K562 (cell line): Measurements from ENCODE around the gene SEC23IP. TPM values are rescaled to one million over a fixed set of nuclear protein-coding genes. Genes with fewer than 3 reads are reported as not detected.

ENCODE experiments used
- ATAC-seq: fragments of 200-7000 bp; cut with Tn5 transposase; 3 replicates; pipeline ENCODE4 v1.9.1; 2020; ENCODE audit warnings: moderate library complexity
- BruUV-seq: library from RNA; stranded (reverse); fragments of 400-500 nt; replicated peaks from 2 replicates; lab custom pipeline; 2021; lab: Mats Ljungman, UMichigan
- CTCF ChIA-PET: fragments of 300-600 bp; formaldehyde crosslinking; extraction: SDS; loops from one replicate; lab custom pipeline; 2021; ENCODE audit warnings: low intra/inter-chr PET ratio; lab: Yijun Ruan, JAX
- POLR2A ChIA-PET: fragments of 300-600, 350-650 bp; sonication (Branson Sonifier 250); formaldehyde crosslinking; extraction: SDS; loops from one replicate; lab custom pipeline; 2021; ENCODE audit warnings: antibody characterized with exemption, inconsistent platforms; lab: Yijun Ruan, JAX
- DNase-seq, 4 experiments: peaks; one replicate each; pipeline versions ENCODE4 v3.0.0 to v3.0.0-alpha.2; 2011 to 2018; ENCODE audit warnings: low spot score in 3 of 4, mixed read lengths in 3 of 4; ENCODE audit errors: extremely low read depth in 1 of 4
- FAIRE-seq: peaks from 2 replicates; lab custom pipeline; 2011; peaks lifted over from hg19 to GRCh38; lab: Jason Lieb, UNC
- H2AFZ ChIP-seq: 2 replicates; pipeline ENCODE4 v1.6.0; 2011; ENCODE audit warnings: low read depth, low read length, control low read depth, inconsistent platforms
- H3K27ac ChIP-seq: fragments of 200-600 bp; 3 replicates; pipeline ENCODE4 v1.8.0; 2011; ENCODE audit warnings: low read depth, mild to moderate bottlenecking, control low read depth, inconsistent platforms, low read length, moderate library complexity, mixed read lengths; ENCODE audit errors: extremely low read depth
- H3K27me3 ChIP-seq, 2 experiments: fragments of 300-600 bp in 1 of 2; 2 replicates in 1 of 2; 3 replicates in 1 of 2; pipeline versions ENCODE4 v1.6.0 to v1.8.0; 2011; ENCODE audit warnings: inconsistent platforms in 2 of 2, low read length in 2 of 2, mild to moderate bottlenecking in 1 of 2, mixed read lengths in 1 of 2, moderate library complexity in 1 of 2; ENCODE audit not compliant: control insufficient read depth in 2 of 2, insufficient read depth in 2 of 2
- H3K36me3 ChIP-seq: fragments of 300-600 bp; 3 replicates; pipeline ENCODE4 v1.8.0; 2011; ENCODE audit warnings: mild to moderate bottlenecking, low read length, inconsistent platforms; ENCODE audit not compliant: control insufficient read depth, insufficient read depth
- H3K4me1 ChIP-seq, 2 experiments: fragments of 200-600 bp in 1 of 2; replicated peaks in 1 of 2; 2 replicates in 1 of 2; 3 replicates in 1 of 2; pipeline versions ENCODE4 v1.5.1 to v1.8.0; 2011; ENCODE audit warnings: inconsistent platforms in 2 of 2, low read length in 2 of 2, mild to moderate bottlenecking in 1 of 2, mixed read lengths in 1 of 2, moderate library complexity in 1 of 2; ENCODE audit not compliant: control insufficient read depth in 2 of 2, insufficient read depth in 2 of 2
- H3K4me2 ChIP-seq: 2 replicates; pipeline ENCODE4 v1.6.1; 2011; ENCODE audit warnings: low read length, control low read depth, inconsistent platforms, mixed read lengths; ENCODE audit not compliant: insufficient read depth
- H3K4me3 ChIP-seq: fragments of 200-600 bp; sonication (generic), shearing (Covaris generic); 2 replicates; pipeline ENCODE4 v1.5.1; 2016; ENCODE audit warnings: control low read depth, inconsistent platforms
- H3K79me2 ChIP-seq: fragments of 200-600 bp; 3 replicates; pipeline ENCODE4 v1.8.0; 2011; ENCODE audit warnings: low read length, inconsistent platforms; ENCODE audit not compliant: control insufficient read depth, insufficient read depth
- H3K9ac ChIP-seq, 2 experiments: 2 replicates each; pipeline versions ENCODE4 v1.6.0 to v1.6.1; 2011; ENCODE audit warnings: low read depth in 2 of 2, low read length in 2 of 2, control low read depth in 1 of 2, inconsistent platforms in 1 of 2, mild to moderate bottlenecking in 1 of 2, mixed read lengths in 1 of 2; ENCODE audit not compliant: insufficient read depth in 1 of 2
- H3K9me1 ChIP-seq: one replicate; pipeline ENCODE4 v1.6.0; 2011; ENCODE audit warnings: inconsistent platforms, mild to moderate bottlenecking, low read length, moderate library complexity; ENCODE audit not compliant: control insufficient read depth, insufficient read depth
- H3K9me3 ChIP-seq: replicated peaks from 2 replicates; pipeline ENCODE4 v1.5.1; 2011; ENCODE audit warnings: low read depth, low read length, inconsistent platforms; ENCODE audit not compliant: control insufficient read depth, insufficient read depth
- H4K20me1 ChIP-seq: replicated peaks from 2 replicates; pipeline ENCODE4 v1.6.1; 2011; ENCODE audit warnings: low read length, inconsistent platforms, mixed read lengths; ENCODE audit not compliant: control insufficient read depth, insufficient read depth
- BCL6 ChIP-seq: fragments of 250-450 bp; sonication (Bioruptor Pico); IDR thresholded peaks from 2 replicates; pipeline ENCODE4 v1.4.0; 2020
- CBFA2T3 ChIP-seq: fragments of 450-650 bp; IDR thresholded peaks from 2 replicates; pipeline ENCODE4 v1.6.1; 2017
- CXXC5 ChIP-seq: fragments of 250-450 bp; sonication (Bioruptor Pico); IDR thresholded peaks from 2 replicates; pipeline ENCODE4 v1.8.0; 2022; ENCODE audit warnings: inconsistent platforms, mild to moderate bottlenecking, moderate library complexity
- GATA2 ChIP-seq: sonication (generic); formaldehyde crosslinking; IDR thresholded peaks from 2 replicates; pipeline ENCODE4 v1.4.0; 2020; ENCODE audit warnings: mild to moderate bottlenecking, missing genetic modification reagents
- MAZ ChIP-seq, 2 experiments: fragments of 450-650 bp in 1 of 2; sonication (generic) in 1 of 2; formaldehyde crosslinking; IDR thresholded peaks in 1 of 2; conservative IDR thresholded peaks in 1 of 2; 2 replicates each; pipeline versions ENCODE4 v1.4.0 to v1.5.0; 2020; ENCODE audit warnings: mild to moderate bottlenecking in 1 of 2, missing genetic modification reagents in 1 of 2
- MTA1 ChIP-seq: fragments of 450-650 bp; IDR thresholded peaks from 2 replicates; pipeline ENCODE4 v1.6.1; 2017; ENCODE audit warnings: borderline replicate concordance
- MYNN ChIP-seq, 2 experiments: sonication (generic); formaldehyde crosslinking in 1 of 2; IDR thresholded peaks; 2 replicates each; pipeline versions ENCODE4 v1.5.0 to v1.6.1; 2016 to 2020; ENCODE audit warnings: antibody characterized with exemption in 1 of 2, missing genetic modification reagents in 1 of 2
- NONO ChIP-seq, 2 experiments: fragments of 200-400 bp in 1 of 2; fragments of 450-650 bp in 1 of 2; formaldehyde crosslinking in 1 of 2; IDR thresholded peaks; 2 replicates each; pipeline ENCODE4 v1.6.1; 2017; ENCODE audit warnings: low read depth in 2 of 2, mild to moderate bottlenecking in 2 of 2, moderate library complexity in 2 of 2, low read length in 1 of 2
- PCBP2 ChIP-seq: fragments of 200-400 bp; formaldehyde crosslinking; IDR thresholded peaks from 2 replicates; pipeline ENCODE4 v1.6.1; 2018; ENCODE audit warnings: low read length, low read depth, mild to moderate bottlenecking, moderate library complexity; ENCODE audit not compliant: poor library complexity, severe bottlenecking
- PTBP1 ChIP-seq: fragments of 200-400 bp; formaldehyde crosslinking; IDR thresholded peaks from 2 replicates; pipeline ENCODE4 v1.6.1; 2017; ENCODE audit warnings: low read depth, low read length
- RBFOX2 ChIP-seq: fragments of 200-400 bp; formaldehyde crosslinking; IDR thresholded peaks from 2 replicates; pipeline ENCODE4 v1.6.1; 2017; ENCODE audit warnings: low read depth, mild to moderate bottlenecking, low read length, moderate library complexity
- TARDBP ChIP-seq: fragments of 450-650 bp; IDR thresholded peaks from 2 replicates; pipeline ENCODE4 v1.6.1; 2016
- THRAP3 ChIP-seq: fragments of 450-650 bp; IDR thresholded peaks from 2 replicates; pipeline ENCODE4 v1.6.1; 2016; ENCODE audit warnings: mild to moderate bottlenecking, inconsistent platforms, borderline replicate concordance
- ZNF41 ChIP-seq: fragments of 250-450 bp; sonication (Bioruptor Pico); conservative IDR thresholded peaks from 2 replicates; pipeline ENCODE4 v1.4.0; 2020; ENCODE audit warnings: mild to moderate bottlenecking
- WGBS: fragments of 100-300 bp; shearing (Covaris generic); methylation state at CpG from one replicate; pipeline ENCODE4 v1.1.6; 2016; ENCODE audit warnings: low coverage, mixed read lengths; ENCODE audit not compliant: insufficient coverage; ENCODE audit errors: missing lambda C conversion rate; 5-methylcytosine and 5-hydroxymethylcytosine counted together
- in situ Hi-C: fragments of 300-500 bp; cut with MboI; formaldehyde crosslinking; loops from 4 replicates; pipeline ENCODE4 v1.15.0; 2018; ENCODE audit warnings: inconsistent platforms, mixed read lengths
- intact Hi-C: fragments of 100-400 bp; cut with micrococcal nuclease; formaldehyde crosslinking; loops from 2 replicates; pipeline ENCODE4 v1.14.2; 2022
- polyA plus RNA-seq, 8 experiments: library from polyadenylated mRNA; depleted of rRNA in 4 of 8; stranded (reverse) in 5 of 8; unstranded in 3 of 8; fragments of >200 nt; fragmentation: Nextera tagmentation in 2 of 8; fragmentation: Illumina TruSeq in 1 of 8; extraction: Ambion mirVana in 2 of 8; extraction: Trizol in 1 of 8; gene quantifications; 2 replicates each; pipeline versions ENCODE4 v1.2.1 to v1.2.3, GENCODE V29; 2011 to 2014; ENCODE audit warnings: inconsistent platforms in 1 of 8, missing spikeins in 1 of 8
- total RNA-seq, 7 experiments: library from RNA; depleted of rRNA in 6 of 7; stranded (reverse); fragments of >200 nt in 6 of 7; fragmentation: Illumina TruSeq in 2 of 7; extraction: Trizol in 2 of 7; gene quantifications; 2 replicates each; pipeline versions ENCODE4 v1.2.1 to v1.2.3, GENCODE V29; 2011 to 2021; ENCODE audit warnings: low replicate concordance in 1 of 7
- TF ChIP-seq, protein P1 (sequence below): sonication (generic); formaldehyde crosslinking; IDR thresholded peaks from 2 replicates; pipeline ENCODE4 v1.8.0; 2022; ENCODE audit warnings: mild to moderate bottlenecking, missing genetic modification reagents

SEC23IP gene
- total and polyA plus RNA-seq, 9 of the 15 experiments (the other 6 are each of a cell fraction or from before 2014, with no cell fraction given), result 15.8 to 38.4 (median 22.5) TPM

DNA sequence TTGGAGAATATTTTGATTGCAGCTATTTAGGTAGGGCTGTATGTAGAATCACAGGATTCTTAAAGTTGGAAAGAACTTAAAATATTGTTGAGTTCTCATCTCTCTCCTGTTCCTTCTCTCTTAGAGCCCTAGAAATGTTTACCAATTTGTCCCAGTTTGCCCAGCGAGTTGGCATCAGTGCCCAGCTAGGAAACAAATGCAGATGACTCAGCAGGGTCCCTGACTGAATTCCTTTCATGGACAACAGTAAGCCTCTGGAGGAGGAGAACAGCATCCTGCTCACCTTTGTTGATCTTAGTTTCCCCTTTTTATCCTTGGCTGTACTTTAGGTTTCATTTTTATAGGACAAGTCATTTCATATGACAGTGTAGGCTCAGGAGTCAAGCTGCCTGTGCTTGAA, 89.3 kb downstream of the SEC23IP start (continued):
- TF ChIP-seq GATA2, result no peak
- TF ChIP-seq MTA1, result no peak
- no peak for TF ChIP-seq RBFOX2

DNA sequence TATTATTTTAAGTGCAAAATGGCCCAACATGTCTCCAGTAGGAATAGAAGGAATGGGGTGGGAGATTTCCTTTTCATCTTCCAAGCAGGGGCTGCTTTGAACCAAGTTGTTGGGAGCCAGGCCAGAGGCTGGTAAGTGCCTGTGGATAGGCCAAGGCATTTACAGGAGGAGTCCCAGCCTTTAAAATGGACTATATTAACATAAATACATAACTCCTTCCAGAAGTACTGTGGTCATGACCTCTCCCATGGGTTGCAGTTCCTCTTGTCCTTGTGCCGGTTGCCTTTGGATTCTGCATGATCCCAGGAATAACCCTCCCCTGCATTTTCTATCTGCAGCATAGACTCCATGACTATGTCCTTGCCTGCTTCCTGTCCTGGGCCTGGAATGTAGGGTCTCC, 95.8 kb downstream of the SEC23IP start:
- FAIRE-seq (no peak), DNase-seq (no peak), ATAC-seq (no peak)
- in situ Hi-C loops (no loop called here), intact Hi-C loops (no loop called here)
- POLR2A ChIA-PET, result no interaction called here
- Histone ChIP-seq H3K4me1 (no peaks in the 10 kb centered on the region), H3K4me3 (no peak overlapping the region), H3K9me3 (no peaks in the 10 kb centered on the region), H3K36me3 (no peaks in the 10 kb centered on the region), H2AFZ (no peak overlapping the region), H3K27ac (no peak overlapping the region), H3K4me2 (no peak overlapping the region), H3K9ac (no peak overlapping the region), H4K20me1 (no peaks in the 10 kb centered on the region), H3K79me2 (no peaks in the 10 kb centered on the region), H3K27me3 (no peaks in the 10 kb centered on the region), H3K9me1 (no peaks in the 10 kb centered on the region)
- CTCF ChIA-PET, result no interaction called here
- no TSS peak for BruUV-seq
- WGBS, result 0% methylated on average over 1 of the region's 1 CpG
- TF ChIP-seq, protein P1, sequence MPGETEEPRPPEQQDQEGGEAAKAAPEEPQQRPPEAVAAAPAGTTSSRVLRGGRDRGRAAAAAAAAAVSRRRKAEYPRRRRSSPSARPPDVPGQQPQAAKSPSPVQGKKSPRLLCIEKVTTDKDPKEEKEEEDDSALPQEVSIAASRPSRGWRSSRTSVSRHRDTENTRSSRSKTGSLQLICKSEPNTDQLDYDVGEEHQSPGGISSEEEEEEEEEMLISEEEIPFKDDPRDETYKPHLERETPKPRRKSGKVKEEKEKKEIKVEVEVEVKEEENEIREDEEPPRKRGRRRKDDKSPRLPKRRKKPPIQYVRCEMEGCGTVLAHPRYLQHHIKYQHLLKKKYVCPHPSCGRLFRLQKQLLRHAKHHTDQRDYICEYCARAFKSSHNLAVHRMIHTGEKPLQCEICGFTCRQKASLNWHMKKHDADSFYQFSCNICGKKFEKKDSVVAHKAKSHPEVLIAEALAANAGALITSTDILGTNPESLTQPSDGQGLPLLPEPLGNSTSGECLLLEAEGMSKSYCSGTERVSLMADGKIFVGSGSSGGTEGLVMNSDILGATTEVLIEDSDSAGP (CRISPR knock-in tag), result no peak
- TF ChIP-seq BCL6 (CRISPR knock-in tag) (no peak), MYNN (IDR thresholded peaks at IDR 0.05) (no peak), MYNN (CRISPR knock-in tag; IDR thresholded peaks at IDR 0.05) (no peak), PTBP1 (no peak), CBFA2T3 (no peak), THRAP3 (no peak), MAZ (CRISPR knock-in tag; conservative IDR thresholded peaks at IDR 0.05 in 1 of 2, IDR thresholded peaks at IDR 0.05 in 1 of 2) (no peak), NONO (IDR thresholded peaks at IDR 0.05; ENCODE audit: low read depth in 2 of 2, low read length in 1 of 2) (no peak), CXXC5 (CRISPR knock-in tag) (no peak), PCBP2 (no peak), TARDBP (no peak), ZNF41 (CRISPR knock-in tag) (no peak)
